HepG2 (cell line): Measurements from ENCODE around the gene CDX2. TPM values are rescaled to one million over a fixed set of nuclear protein-coding genes. Genes with fewer than 3 reads are reported as not detected.

Experiments used
- ATAC-seq: fragments of 200-7000 bp; cut with Tn5 transposase; 3 replicates; pipeline ENCODE4 v1.9.1; 2020; ENCODE audit warnings: mild to moderate bottlenecking, moderate library complexity
- BruUV-seq: library from RNA; stranded (reverse); fragments of 400-500 nt; replicated peaks from 2 replicates; lab custom pipeline; 2021; lab: Mats Ljungman, UMichigan
- CTCF ChIA-PET: fragments of 300-600 bp; formaldehyde crosslinking; extraction: SDS; loops from one replicate; lab custom pipeline; 2021; ENCODE audit warnings: low total read pairs, inconsistent platforms, low intra/inter-chr PET ratio; lab: Yijun Ruan, JAX
- POLR2A ChIA-PET: fragments of 350-600 bp; sonication (Branson Sonifier 250); formaldehyde crosslinking; loops from one replicate; lab custom pipeline; 2020; ENCODE audit warnings: antibody characterized with exemption, inconsistent platforms; lab: Yijun Ruan, JAX
- DNase-seq: peaks from one replicate; pipeline ENCODE4 v3.0.0-alpha.2; 2015; ENCODE audit warnings: low spot score
- FAIRE-seq: peaks from 3 replicates; lab custom pipeline; 2011; peaks lifted over from hg19 to GRCh38; lab: Jason Lieb, UNC
- H2AFZ ChIP-seq: one replicate; pipeline ENCODE4 v1.6.1; 2011; ENCODE audit warnings: low read length, inconsistent platforms
- H3K27ac ChIP-seq: fragments of 300-600 bp; 3 replicates; pipeline ENCODE4 v1.8.0; 2011; ENCODE audit warnings: mixed run types, mild to moderate bottlenecking, mixed read lengths, low read length, inconsistent platforms; ENCODE audit not compliant: insufficient read depth; ENCODE audit errors: extremely low read length
- H3K27me3 ChIP-seq, 2 experiments: fragments of 200-600 bp in 1 of 2; 2 replicates in 1 of 2; 3 replicates in 1 of 2; pipeline versions ENCODE4 v1.6.0 to v1.8.0; 2011; ENCODE audit warnings: low read length in 2 of 2, mild to moderate bottlenecking in 2 of 2, moderate library complexity in 2 of 2, inconsistent platforms in 1 of 2; ENCODE audit not compliant: insufficient read depth in 2 of 2, control insufficient read depth in 1 of 2
- H3K36me3 ChIP-seq, 2 experiments: fragments of 200-600 bp in 1 of 2; replicated peaks in 1 of 2; 2 replicates in 1 of 2; 3 replicates in 1 of 2; pipeline versions ENCODE4 v1.5.1 to v1.8.0; 2011; ENCODE audit warnings: low read length in 2 of 2, inconsistent platforms in 1 of 2; ENCODE audit not compliant: insufficient read depth in 2 of 2, control insufficient read depth in 1 of 2
- H3K4me1 ChIP-seq: 2 replicates; pipeline ENCODE4 v1.5.1; 2012; ENCODE audit warnings: low read length, inconsistent platforms; ENCODE audit not compliant: insufficient read depth
- H3K4me2 ChIP-seq: 2 replicates; pipeline ENCODE4 v1.6.0; 2011; ENCODE audit warnings: low read depth, low read length, inconsistent platforms
- H3K4me3 ChIP-seq, 3 experiments: fragments of 200-600 bp in 1 of 3; sonication (generic), shearing (Covaris generic) in 1 of 3; replicated peaks in 1 of 3; 2 replicates each; pipeline ENCODE4 v1.5.1; 2011 to 2016; ENCODE audit warnings: low read length in 3 of 3, inconsistent platforms in 2 of 3, low read depth in 2 of 3, mild to moderate bottlenecking in 2 of 3, control low read depth in 1 of 3, mixed read lengths in 1 of 3; ENCODE audit not compliant: insufficient read depth in 1 of 3
- H3K79me2 ChIP-seq: one replicate; pipeline ENCODE4 v1.6.1; 2011; ENCODE audit warnings: low read length, inconsistent platforms; ENCODE audit not compliant: insufficient read depth
- H3K9ac ChIP-seq: 2 replicates; pipeline ENCODE4 v1.6.0; 2011; ENCODE audit warnings: mild to moderate bottlenecking, low read depth, low read length, inconsistent platforms; ENCODE audit not compliant: insufficient read depth
- H3K9me3 ChIP-seq: 2 replicates; pipeline ENCODE4 v1.5.1; 2012; ENCODE audit warnings: mild to moderate bottlenecking, low read length
- H4K20me1 ChIP-seq: 2 replicates; pipeline ENCODE4 v1.6.0; 2011; ENCODE audit warnings: inconsistent platforms, mild to moderate bottlenecking, low read length, moderate library complexity; ENCODE audit not compliant: insufficient read depth
- FIP1L1 ChIP-seq: fragments of 200-400 bp; formaldehyde crosslinking; IDR thresholded peaks from 2 replicates; pipeline ENCODE4 v1.6.1; 2018; ENCODE audit warnings: low read depth, mild to moderate bottlenecking, low read length, moderate library complexity, borderline replicate concordance; ENCODE audit not compliant: insufficient read depth
- MLLT10 ChIP-seq: sonication (generic); formaldehyde crosslinking; IDR thresholded peaks from 2 replicates; pipeline ENCODE4 v1.4.0; 2020; ENCODE audit warnings: missing genetic modification reagents
- RBAK ChIP-seq: sonication (generic); formaldehyde crosslinking; IDR thresholded peaks from 2 replicates; pipeline ENCODE4 v1.5.1; 2020; ENCODE audit warnings: mild to moderate bottlenecking, missing genetic modification reagents
- SOX5 ChIP-seq: IDR thresholded peaks from 2 replicates; pipeline ENCODE4 v1.6.1; 2016; ENCODE audit warnings: borderline replicate concordance
- TMF1 ChIP-seq: sonication (generic); formaldehyde crosslinking; IDR thresholded peaks from 2 replicates; pipeline ENCODE4 v1.8.1; 2022; ENCODE audit warnings: low read depth, missing genetic modification reagents
- ZNF331 ChIP-seq: sonication (generic); formaldehyde crosslinking; IDR thresholded peaks from 2 replicates; pipeline ENCODE4 v1.4.0; 2020; ENCODE audit warnings: missing genetic modification reagents
- ZNF577 ChIP-seq: sonication (generic); formaldehyde crosslinking; IDR thresholded peaks from 2 replicates; pipeline ENCODE4 v1.4.0; 2020; ENCODE audit warnings: mild to moderate bottlenecking, low read depth, missing genetic modification reagents, borderline replicate concordance
- ZNF883 ChIP-seq: sonication (generic); formaldehyde crosslinking; IDR thresholded peaks from 2 replicates; pipeline ENCODE4 v1.5.1; 2020; ENCODE audit warnings: mild to moderate bottlenecking, missing genetic modification reagents; ENCODE audit errors: not compliant biosample characterization
- ZSCAN21 ChIP-seq: sonication (generic); formaldehyde crosslinking; IDR thresholded peaks from 2 replicates; pipeline ENCODE4 v1.8.0; 2022; ENCODE audit warnings: mild to moderate bottlenecking, missing genetic modification reagents, moderate library complexity, borderline replicate concordance
- WGBS: methylation state at CpG from one replicate; pipeline ENCODE4 v1.1.6; 2017; ENCODE audit warnings: low lambda C conversion rate; 5-methylcytosine and 5-hydroxymethylcytosine counted together
- in situ Hi-C: cut with HindIII; loops from 2 replicates; pipeline ENCODE4 v1.10.0; 2017; ENCODE audit warnings: low pct_unique_long_range_greater_than_20kb; ENCODE audit not compliant: extremely low pct_ligation_motif_present
- intact Hi-C: fragments of 100-400 bp; cut with micrococcal nuclease; formaldehyde crosslinking; loops from one replicate; pipeline ENCODE4 v1.10.0; 2022; ENCODE audit not compliant: unreplicated experiment
- polyA plus RNA-seq, 8 experiments: library from polyadenylated mRNA; depleted of rRNA in 3 of 8; stranded (reverse) in 7 of 8; unstranded in 1 of 8; fragments of >200 nt; fragmentation: Illumina TruSeq in 4 of 8; extraction: Trizol in 4 of 8; gene quantifications; 2 replicates each; pipeline versions ENCODE4 v1.2.1 to v1.2.3, GENCODE V29; 2011 to 2016; ENCODE audit warnings: low read depth in 4 of 8, missing spikeins in 1 of 8, mixed read lengths in 1 of 8; ENCODE audit not compliant: insufficient read depth in 1 of 8
- total RNA-seq, 5 experiments: library from RNA; depleted of rRNA; stranded (reverse); fragments of >200 nt; fragmentation: Illumina TruSeq; extraction: Trizol; gene quantifications; 2 replicates each; pipeline ENCODE4 v1.2.3, GENCODE V29; 2016; ENCODE audit warnings: low read depth in 1 of 5
- TF ChIP-seq, protein P1 (sequence below): sonication (generic); formaldehyde crosslinking; IDR thresholded peaks from 2 replicates; pipeline ENCODE4 v1.5.0; 2020; ENCODE audit warnings: missing genetic modification reagents
- TF ChIP-seq, protein P2 (sequence below): sonication (generic); formaldehyde crosslinking; IDR thresholded peaks from 2 replicates; pipeline ENCODE4 v1.5.1; 2020; ENCODE audit warnings: mild to moderate bottlenecking, moderate library complexity, missing genetic modification reagents
- TF ChIP-seq, protein P3 (sequence below): IDR thresholded peaks from 2 replicates; pipeline ENCODE4 v1.6.1; 2012; ENCODE audit warnings: low read depth, low read length, improper control_type of control experiment
- TF ChIP-seq, protein P4 (sequence below): sonication (generic); formaldehyde crosslinking; IDR thresholded peaks from 2 replicates; pipeline ENCODE4 v1.5.1; 2020; ENCODE audit warnings: missing genetic modification reagents, mild to moderate bottlenecking, borderline replicate concordance
- TF ChIP-seq, protein P5 (sequence below): sonication (generic); formaldehyde crosslinking; IDR thresholded peaks from 2 replicates; pipeline ENCODE4 v1.4.0; 2020; ENCODE audit warnings: missing genetic modification reagents

CDX2 gene
- total and polyA plus RNA-seq, 2 of the 13 experiments (the other 11 are each of a cell fraction or from before 2014, with no cell fraction given): 0.04 TPM; not detected in 1

DNA sequence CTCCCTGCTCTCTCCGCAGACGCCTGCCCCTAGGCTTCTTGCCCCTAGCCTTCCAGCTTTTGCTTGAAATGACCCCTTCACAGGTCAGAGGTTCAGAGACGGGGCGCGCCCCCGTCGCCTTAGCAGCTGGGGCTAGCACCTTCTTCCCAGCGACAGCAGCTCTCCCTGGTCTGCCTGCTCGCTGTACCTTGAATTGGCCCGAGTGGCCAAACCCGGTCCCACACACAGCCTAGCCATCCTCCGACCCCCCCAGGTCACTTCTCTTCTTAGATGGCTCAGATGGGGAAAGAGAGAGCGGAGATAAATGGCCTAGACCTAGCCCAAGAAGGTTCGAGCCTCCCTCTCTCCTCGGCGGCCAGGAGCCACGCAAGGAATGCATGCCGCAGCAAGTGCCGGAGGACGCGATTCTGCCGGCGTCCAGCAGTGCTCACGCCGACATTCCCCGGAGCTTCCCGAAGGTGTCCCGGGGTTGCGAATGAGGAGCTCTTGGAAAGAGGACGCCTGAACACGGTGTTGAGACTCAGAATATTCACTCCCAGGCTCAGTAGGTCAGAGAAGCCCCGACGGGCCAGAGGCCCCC, 1.3 kb downstream of the CDX2 start:
- Histone ChIP-seq H3K4me3 (peak overlapping the region in 2 of 3 experiments; percentile 30 to 60; a peak in 3 of 6 replicates), H3K9me3 (no peaks in the 10 kb centered on the region), H3K27me3 (peaks cover 19 to 70% of the 10 kb centered on the region in 2 experiments), H2AFZ (no peak overlapping the region), H3K4me2 (peak overlapping the region; percentile 68), H3K36me3 (no peaks in the 10 kb centered on the region), H3K9ac (no peak overlapping the region), H3K27ac (no peak overlapping the region), H3K79me2 (no peaks in the 10 kb centered on the region), H4K20me1 (no peaks in the 10 kb centered on the region), H3K4me1 (peaks cover 32% of the 10 kb centered on the region)
- intact Hi-C loops: no loop called here
- 15% methylated on average over 8 of the region's 33 CpGs for WGBS
- peak; percentile 39 for ATAC-seq
- DNase-seq: no peak
- CTCF ChIA-PET: no interaction called here
- in situ Hi-C loops: loop anchor here (25.0 kb wide), 1 partner anchor 1006 kb away; no protein-coding TSS in a partner anchor
- POLR2A ChIA-PET: no interaction called here
- BruUV-seq: no TSS peak
- TF ChIP-seq RBAK (CRISPR knock-in tag) (no peak), MLLT10 (CRISPR knock-in tag) (no peak), ZNF331 (no peak), SOX5 (CRISPR knock-in tag) (no peak), TMF1 (no peak), ZNF577 (no peak), FIP1L1 (no peak), ZNF883 (no peak), ZSCAN21 (CRISPR knock-in tag) (no peak)
- TF ChIP-seq, protein P1, sequence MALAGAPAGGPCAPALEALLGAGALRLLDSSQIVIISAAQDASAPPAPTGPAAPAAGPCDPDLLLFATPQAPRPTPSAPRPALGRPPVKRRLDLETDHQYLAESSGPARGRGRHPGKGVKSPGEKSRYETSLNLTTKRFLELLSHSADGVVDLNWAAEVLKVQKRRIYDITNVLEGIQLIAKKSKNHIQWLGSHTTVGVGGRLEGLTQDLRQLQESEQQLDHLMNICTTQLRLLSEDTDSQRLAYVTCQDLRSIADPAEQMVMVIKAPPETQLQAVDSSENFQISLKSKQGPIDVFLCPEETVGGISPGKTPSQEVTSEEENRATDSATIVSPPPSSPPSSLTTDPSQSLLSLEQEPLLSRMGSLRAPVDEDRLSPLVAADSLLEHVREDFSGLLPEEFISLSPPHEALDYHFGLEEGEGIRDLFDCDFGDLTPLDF (CRISPR knock-in tag): no peak
- TF ChIP-seq, protein P2, sequence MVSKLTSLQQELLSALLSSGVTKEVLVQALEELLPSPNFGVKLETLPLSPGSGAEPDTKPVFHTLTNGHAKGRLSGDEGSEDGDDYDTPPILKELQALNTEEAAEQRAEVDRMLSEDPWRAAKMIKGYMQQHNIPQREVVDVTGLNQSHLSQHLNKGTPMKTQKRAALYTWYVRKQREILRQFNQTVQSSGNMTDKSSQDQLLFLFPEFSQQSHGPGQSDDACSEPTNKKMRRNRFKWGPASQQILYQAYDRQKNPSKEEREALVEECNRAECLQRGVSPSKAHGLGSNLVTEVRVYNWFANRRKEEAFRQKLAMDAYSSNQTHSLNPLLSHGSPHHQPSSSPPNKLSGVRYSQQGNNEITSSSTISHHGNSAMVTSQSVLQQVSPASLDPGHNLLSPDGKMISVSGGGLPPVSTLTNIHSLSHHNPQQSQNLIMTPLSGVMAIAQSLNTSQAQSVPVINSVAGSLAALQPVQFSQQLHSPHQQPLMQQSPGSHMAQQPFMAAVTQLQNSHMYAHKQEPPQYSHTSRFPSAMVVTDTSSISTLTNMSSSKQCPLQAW (CRISPR knock-in tag): no peak
- TF ChIP-seq, protein P3, sequence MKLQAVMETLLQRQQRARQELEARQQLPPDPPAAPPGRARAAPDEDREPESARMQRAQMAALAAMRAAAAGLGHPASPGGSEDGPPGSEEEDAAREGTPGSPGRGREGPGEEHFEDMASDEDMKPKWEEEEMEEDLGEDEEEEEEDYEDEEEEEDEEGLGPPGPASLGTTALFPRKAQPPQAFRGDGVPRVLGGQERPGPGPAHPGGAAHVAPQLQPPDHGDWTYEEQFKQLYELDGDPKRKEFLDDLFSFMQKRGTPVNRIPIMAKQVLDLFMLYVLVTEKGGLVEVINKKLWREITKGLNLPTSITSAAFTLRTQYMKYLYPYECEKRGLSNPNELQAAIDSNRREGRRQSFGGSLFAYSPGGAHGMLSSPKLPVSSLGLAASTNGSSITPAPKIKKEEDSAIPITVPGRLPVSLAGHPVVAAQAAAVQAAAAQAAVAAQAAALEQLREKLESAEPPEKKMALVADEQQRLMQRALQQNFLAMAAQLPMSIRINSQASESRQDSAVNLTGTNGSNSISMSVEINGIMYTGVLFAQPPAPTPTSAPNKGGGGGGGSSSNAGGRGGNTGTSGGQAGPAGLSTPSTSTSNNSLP: no peak
- TF ChIP-seq, protein P4, sequence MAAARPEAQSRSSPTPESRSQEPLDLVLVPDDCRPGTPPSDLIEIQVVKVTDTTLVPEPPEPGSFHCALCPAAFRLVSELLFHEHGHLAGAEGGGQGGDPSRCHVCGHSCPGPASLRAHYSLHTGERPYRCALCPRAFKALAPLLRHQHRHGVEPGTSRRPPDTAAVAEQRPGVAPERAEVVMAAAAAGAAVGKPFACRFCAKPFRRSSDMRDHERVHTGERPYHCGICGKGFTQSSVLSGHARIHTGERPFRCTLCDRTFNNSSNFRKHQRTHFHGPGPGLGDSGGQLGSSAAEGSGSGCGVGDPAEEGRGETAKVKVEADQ: no peak
- TF ChIP-seq, protein P5, sequence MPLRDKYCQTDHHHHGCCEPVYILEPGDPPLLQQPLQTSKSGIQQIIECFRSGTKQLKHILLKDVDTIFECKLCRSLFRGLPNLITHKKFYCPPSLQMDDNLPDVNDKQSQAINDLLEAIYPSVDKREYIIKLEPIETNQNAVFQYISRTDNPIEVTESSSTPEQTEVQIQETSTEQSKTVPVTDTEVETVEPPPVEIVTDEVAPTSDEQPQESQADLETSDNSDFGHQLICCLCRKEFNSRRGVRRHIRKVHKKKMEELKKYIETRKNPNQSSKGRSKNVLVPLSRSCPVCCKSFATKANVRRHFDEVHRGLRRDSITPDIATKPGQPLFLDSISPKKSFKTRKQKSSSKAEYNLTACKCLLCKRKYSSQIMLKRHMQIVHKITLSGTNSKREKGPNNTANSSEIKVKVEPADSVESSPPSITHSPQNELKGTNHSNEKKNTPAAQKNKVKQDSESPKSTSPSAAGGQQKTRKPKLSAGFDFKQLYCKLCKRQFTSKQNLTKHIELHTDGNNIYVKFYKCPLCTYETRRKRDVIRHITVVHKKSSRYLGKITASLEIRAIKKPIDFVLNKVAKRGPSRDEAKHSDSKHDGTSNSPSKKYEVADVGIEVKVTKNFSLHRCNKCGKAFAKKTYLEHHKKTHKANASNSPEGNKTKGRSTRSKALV: no peak
- no peak for FAIRE-seq
